ENCODE measurements around the gene PAQR6. TPM values are rescaled to one million over a fixed set of nuclear protein-coding genes. Genes with fewer than 3 reads are reported as not detected.

PAQR6 gene
- total RNA-seq, 1 donor from 2014 or later = 5.0 TPM

DNA sequence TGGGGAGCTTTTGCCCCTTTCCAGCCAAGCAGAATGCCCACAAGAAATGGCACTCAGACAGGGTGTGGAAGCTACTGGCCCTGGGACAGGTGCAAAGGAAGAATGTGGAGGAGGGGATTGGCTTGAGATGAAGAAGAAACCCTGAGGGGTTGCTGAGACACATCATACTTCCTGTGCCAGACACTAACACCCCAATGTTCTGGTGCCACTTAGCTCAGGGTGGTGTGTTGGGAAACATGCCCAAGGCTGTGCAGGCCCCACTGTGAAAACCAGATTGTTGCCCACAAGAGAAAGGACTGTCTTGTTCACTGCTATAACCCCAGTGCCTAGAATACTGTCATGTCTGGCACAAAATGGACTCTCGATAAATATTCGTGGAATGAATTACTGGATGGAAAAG is 9.9 kb upstream of the PAQR6 start:
- Mint-ChIP-seq H3K9me3 (no peaks in the 10 kb centered on the region), H3K27me3 (ENCODE audit: insufficient read depth) (no peaks in the 10 kb centered on the region), H3K27ac (no peak overlapping the region), H3K4me1 (ENCODE audit: low read depth) (peaks cover 16% of the 10 kb centered on the region), H3K36me3 (ENCODE audit: low read depth) (peaks cover 58% of the 10 kb centered on the region), H3K4me3 (no peak overlapping the region)
- DNase-seq (ENCODE audit: low spot score) = no peak
- intact Hi-C loops (cut with micrococcal nuclease) = no loop called here

DNA sequence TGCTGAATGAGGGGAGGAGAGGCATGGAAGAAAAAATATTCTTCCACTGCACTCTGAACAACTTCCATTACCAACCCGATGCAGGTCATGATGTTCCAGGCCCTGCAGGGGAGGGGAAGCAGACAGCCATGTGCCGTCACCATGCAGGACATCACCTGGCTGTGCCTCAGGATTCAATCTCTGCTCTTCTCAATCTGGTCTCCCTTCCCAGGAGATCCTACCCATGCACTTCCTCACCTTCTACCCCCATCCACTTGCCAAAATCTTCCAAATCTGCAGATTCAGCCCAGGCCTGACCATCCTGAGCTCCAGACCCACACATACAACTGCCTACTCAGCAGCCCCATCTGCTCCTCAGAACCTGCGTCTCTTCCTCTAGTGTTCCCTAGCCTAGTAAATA is 5.8 kb upstream of the PAQR6 start:
- DNase-seq (ENCODE audit: low spot score) = no peak
- peaks cover 49% of the 10 kb centered on the region for H3K36me3 Mint-ChIP-seq (ENCODE audit: low read depth)
- no peaks in the 10 kb centered on the region for H3K27me3 Mint-ChIP-seq (ENCODE audit: insufficient read depth)
- no peak overlapping the region for H3K27ac Mint-ChIP-seq
- H3K9me3 Mint-ChIP-seq = no peaks in the 10 kb centered on the region
- H3K4me1 Mint-ChIP-seq (ENCODE audit: low read depth) = peaks cover 24% of the 10 kb centered on the region
- intact Hi-C loops (cut with micrococcal nuclease) = no loop called here
- H3K4me3 Mint-ChIP-seq = no peak overlapping the region

DNA sequence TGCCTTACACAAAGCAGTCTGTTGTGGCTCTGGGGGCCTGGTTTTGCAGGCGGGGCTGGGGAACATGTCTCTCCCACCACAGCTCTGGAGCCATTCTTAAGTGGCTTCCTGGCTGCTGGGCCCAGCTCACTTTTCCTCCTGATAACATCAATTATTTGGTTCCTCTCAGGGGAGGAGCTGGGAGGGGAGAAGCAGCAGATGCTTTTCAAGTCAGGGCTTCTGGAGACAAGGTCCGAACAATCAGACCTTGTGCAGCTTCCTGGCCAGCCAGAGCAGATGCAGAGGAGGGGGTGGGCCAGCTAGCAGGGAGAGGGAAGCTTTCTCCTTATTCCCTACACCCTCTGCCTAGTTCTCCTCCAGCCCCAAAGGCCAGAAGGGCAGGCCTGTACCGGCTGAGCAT is 3.7 kb upstream of the PAQR6 start:
- no peak overlapping the region for H3K4me3 Mint-ChIP-seq
- no peak overlapping the region for H3K27ac Mint-ChIP-seq
- DNase-seq (ENCODE audit: low spot score) = no peak
- H3K36me3 Mint-ChIP-seq (ENCODE audit: low read depth) = peaks cover 37% of the 10 kb centered on the region
- peaks cover 11% of the 10 kb centered on the region for H3K4me1 Mint-ChIP-seq (ENCODE audit: low read depth)
- H3K9me3 Mint-ChIP-seq = no peaks in the 10 kb centered on the region
- no peaks in the 10 kb centered on the region for H3K27me3 Mint-ChIP-seq (ENCODE audit: insufficient read depth)
- intact Hi-C loops (cut with micrococcal nuclease) = no loop called here

DNA sequence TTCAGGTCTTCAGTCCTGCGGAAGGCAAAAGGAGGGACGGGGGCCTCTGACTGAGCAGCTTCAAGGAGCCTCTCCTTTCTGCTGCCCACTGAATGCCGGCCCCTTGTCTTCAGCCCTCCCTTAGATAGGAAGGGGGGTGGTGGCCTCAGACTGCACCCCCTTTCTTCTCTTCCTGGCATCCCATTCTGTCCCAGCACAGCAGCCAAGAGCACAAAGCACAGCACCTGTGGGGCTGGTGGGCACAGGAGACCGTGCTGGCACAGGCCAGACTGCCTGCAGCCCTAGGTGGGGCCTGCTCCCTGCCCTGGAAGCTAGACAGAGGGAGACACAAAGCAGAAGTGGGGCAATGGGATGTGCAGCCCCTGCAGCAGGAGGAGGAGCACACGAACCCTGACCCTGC is 1.7 kb upstream of the PAQR6 start:
- intact Hi-C loops (cut with micrococcal nuclease) = no loop called here
- Mint-ChIP-seq H3K27ac (no peak overlapping the region), H3K9me3 (no peaks in the 10 kb centered on the region), H3K4me3 (no peak overlapping the region), H3K4me1 (ENCODE audit: low read depth) (peaks cover 20% of the 10 kb centered on the region), H3K36me3 (ENCODE audit: low read depth) (peaks cover 31% of the 10 kb centered on the region), H3K27me3 (ENCODE audit: insufficient read depth) (no peaks in the 10 kb centered on the region)
- no peak for DNase-seq (ENCODE audit: low spot score)

DNA sequence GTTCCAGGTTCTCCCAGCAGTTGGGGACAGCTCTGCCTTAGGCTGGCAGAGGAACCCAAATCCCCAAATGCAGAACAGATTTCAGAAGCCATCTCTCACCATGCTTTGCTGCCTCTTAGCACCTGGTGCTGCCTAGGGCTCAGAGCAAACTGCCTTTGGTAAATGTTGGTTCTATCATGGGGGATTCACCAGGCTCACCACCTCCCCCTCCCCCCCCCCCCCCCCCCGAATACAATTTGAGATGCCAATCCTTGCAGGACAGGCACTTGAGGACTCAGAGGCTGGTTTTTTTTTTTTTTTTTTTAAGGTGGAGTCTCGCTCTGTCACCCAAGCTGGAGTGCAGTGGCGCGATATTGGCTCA is 447 bp upstream of the PAQR6 start:
- Mint-ChIP-seq H3K27me3 (ENCODE audit: insufficient read depth) (no peaks in the 10 kb centered on the region), H3K9me3 (no peaks in the 10 kb centered on the region)
- intact Hi-C loops (cut with micrococcal nuclease) = no loop called here

DNA sequence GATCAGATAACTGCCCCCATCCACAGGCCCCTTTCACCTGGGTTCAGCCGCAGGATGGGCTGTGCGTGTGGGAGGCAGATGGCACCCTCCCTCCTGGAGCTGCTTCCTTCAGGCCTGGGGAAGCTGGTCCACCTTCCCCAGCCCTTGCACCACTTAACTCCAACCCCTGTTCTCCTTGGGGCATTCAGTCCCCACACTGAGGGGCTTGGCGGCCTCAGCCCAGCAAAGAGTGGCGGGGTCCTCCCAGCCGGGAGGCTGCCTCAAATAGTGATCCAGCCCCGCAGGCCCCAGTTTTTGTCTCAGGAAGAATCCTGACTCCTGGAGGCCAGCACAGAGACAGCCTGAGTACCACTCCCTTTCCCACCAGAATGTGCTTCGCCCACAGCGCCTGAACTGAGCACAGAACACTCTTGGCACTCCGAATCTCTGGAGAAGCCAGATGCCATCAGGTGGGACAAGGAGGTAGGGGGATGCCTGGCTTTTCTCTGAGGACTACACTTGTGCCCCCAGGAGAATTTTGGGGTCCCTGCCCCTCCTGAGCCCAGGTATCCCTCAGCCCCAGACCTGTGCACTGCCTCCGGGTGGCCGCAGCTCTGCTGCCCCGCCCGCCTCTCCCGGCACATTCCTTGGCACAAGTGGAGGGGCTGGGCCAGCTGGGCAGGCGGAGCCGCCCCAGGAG is 936 bp downstream of the PAQR6 start:
- peaks cover 16% of the 10 kb centered on the region for H3K36me3 Mint-ChIP-seq (ENCODE audit: low read depth)
- H3K27me3 Mint-ChIP-seq (ENCODE audit: insufficient read depth) = no peaks in the 10 kb centered on the region
- H3K9me3 Mint-ChIP-seq = no peaks in the 10 kb centered on the region
- no peak overlapping the region for H3K27ac Mint-ChIP-seq
- H3K4me3 Mint-ChIP-seq = no peak overlapping the region
- peaks cover 9% of the 10 kb centered on the region for H3K4me1 Mint-ChIP-seq (ENCODE audit: low read depth)
- intact Hi-C loops (cut with micrococcal nuclease) = no loop called here
- DNase-seq (ENCODE audit: low spot score) = no peak

More for the DNA sequence above, 447 bp upstream of the PAQR6 start:
- DNase-seq (ENCODE audit: low spot score) = no peak
- no peak overlapping the region for H3K4me3 Mint-ChIP-seq
- peaks cover 20% of the 10 kb centered on the region for H3K4me1 Mint-ChIP-seq (ENCODE audit: low read depth)
- peak overlapping the region; percentile 44 for H3K27ac Mint-ChIP-seq
- peaks cover 27% of the 10 kb centered on the region for H3K36me3 Mint-ChIP-seq (ENCODE audit: low read depth)

DNA sequence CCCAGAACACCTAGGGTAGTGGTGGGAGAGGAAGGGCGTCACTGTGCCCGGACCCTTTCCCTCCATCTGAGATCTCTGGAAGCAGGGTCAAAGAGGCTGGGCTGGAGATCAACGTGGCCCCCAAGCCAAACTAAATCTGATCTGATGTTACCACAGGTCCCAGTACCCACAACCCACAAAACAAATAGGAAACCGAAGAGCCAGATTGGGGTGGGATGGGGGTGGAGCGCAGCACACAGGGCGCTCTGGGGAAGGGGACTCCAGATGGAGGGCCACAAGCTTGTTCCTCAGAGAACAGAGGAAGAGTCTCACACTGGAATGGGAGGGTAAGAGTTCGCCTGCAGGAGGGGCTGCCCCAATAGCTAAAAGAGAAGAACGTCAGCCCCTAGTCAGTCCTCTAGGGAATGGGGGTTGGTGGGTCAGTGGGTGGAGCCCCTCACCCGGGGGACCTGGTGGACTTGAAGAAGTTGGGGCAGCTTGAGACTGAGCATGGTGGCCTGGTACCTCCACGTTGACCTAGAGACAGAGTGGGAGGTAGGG is 1.5 kb downstream of the PAQR6 start:
- H3K4me1 Mint-ChIP-seq (ENCODE audit: low read depth) = peaks cover 9% of the 10 kb centered on the region
- peak overlapping the region; percentile 29 for H3K27ac Mint-ChIP-seq
- no peak overlapping the region for H3K4me3 Mint-ChIP-seq
- intact Hi-C loops (cut with micrococcal nuclease) = no loop called here
- H3K36me3 Mint-ChIP-seq (ENCODE audit: low read depth) = peaks cover 15% of the 10 kb centered on the region
- no peak for DNase-seq (ENCODE audit: low spot score)
- H3K9me3 Mint-ChIP-seq = no peaks in the 10 kb centered on the region
- H3K27me3 Mint-ChIP-seq (ENCODE audit: insufficient read depth) = no peaks in the 10 kb centered on the region

DNA sequence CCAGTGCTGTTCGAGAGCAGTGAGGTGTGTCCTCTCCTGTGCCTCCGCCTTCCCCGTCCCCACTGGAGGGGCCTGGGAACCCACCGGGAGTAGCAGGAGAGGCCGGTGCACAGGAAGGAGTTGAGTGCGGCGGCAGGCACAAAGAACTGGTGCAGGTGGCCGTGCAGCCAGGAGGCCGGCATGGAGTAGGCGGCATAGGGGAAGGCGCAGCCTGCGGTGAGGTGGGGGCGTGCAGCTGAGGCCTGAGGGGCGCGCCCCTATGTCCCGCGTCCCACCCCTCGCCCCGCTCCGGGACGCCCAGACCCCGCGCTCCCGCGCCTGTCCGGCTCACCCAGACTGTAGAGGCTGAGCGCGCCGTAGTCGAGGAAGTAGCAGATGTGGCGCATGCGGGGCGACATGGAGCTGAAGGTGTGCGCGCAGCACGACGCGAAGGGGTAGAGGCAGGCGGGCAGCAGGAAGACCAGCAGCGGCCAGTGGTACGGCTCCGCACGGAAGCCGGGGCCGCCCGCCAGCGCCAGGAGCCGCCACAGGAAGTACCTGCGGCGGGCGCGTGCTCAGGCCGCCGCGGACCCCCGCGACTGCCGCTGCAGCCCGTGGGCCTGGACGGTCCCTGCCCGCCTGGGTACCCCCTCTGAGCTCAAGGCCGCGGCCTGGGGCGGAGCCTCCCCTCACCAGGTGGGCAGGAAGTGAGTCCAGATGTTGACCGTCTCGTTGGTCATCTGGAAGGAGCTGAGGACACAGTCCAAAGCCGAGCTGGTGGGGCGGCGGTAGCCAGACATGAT is 2.2 kb downstream of the PAQR6 start:
- intact Hi-C loops (cut with micrococcal nuclease) = no loop called here
- Mint-ChIP-seq H3K4me3 (peak overlapping the region; percentile 75), H3K27me3 (ENCODE audit: insufficient read depth) (no peaks in the 10 kb centered on the region)

DNA sequence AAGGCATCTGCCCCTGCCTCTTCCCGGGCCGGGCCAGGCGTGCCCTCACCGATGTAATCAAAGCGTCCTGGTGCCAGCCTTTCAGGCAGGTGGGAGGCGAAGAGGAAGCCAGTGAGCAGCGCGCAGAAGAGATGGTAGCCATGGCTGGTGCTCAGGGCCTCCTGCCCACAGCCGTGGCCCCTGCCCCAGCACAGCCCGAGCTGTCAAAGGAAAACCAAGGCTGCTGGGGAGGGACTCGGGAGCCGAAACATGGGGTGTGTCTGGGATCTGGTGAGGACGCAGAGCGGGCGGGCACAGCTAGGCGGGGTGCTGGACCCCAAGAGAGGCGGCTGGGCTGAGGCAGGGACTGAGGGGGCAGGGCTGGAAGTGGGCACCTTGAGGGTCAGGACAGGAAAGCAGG is 3.1 kb downstream of the PAQR6 start:
- no peak for DNase-seq (ENCODE audit: low spot score)
- H3K9me3 Mint-ChIP-seq = no peaks in the 10 kb centered on the region

More for the DNA sequence above, 2.2 kb downstream of the PAQR6 start:
- Mint-ChIP-seq H3K36me3 (ENCODE audit: low read depth) (peaks cover 14% of the 10 kb centered on the region), H3K4me1 (ENCODE audit: low read depth) (peaks cover 9% of the 10 kb centered on the region), H3K9me3 (no peaks in the 10 kb centered on the region), H3K27ac (peak overlapping the region; percentile 82)
- peak; percentile 20 for DNase-seq (ENCODE audit: low spot score)

DNA sequence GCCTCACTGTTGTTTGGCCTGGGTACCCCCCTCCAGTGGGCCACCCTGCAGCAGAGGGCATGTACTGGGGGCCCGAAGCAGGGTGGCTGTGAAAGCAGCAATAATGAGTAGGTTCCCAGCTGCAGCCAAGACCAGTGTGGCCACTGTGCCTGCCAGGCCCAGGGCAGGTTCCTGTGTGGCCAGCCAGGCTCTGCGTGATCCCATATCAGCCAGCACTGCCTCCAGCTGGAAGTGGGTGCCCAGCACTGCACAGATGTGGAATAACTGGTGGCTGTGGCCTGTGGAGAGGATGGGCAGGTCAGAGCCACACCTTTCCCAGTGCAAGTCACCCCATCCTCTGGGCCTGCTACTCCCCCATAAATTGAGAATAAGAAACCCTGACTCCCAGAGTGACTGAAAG is 3.7 kb downstream of the PAQR6 start:
- peaks cover 9% of the 10 kb centered on the region for H3K4me1 Mint-ChIP-seq (ENCODE audit: low read depth)
- DNase-seq (ENCODE audit: low spot score) = no peak
- H3K4me3 Mint-ChIP-seq = no peak overlapping the region
- H3K27me3 Mint-ChIP-seq (ENCODE audit: insufficient read depth) = no peaks in the 10 kb centered on the region
- peaks cover 14% of the 10 kb centered on the region for H3K36me3 Mint-ChIP-seq (ENCODE audit: low read depth)
- no peaks in the 10 kb centered on the region for H3K9me3 Mint-ChIP-seq
- intact Hi-C loops (cut with micrococcal nuclease) = no loop called here
- no peak overlapping the region for H3K27ac Mint-ChIP-seq

More for the DNA sequence above, 3.1 kb downstream of the PAQR6 start:
- intact Hi-C loops (cut with micrococcal nuclease) = no loop called here
- Mint-ChIP-seq H3K27ac (peak overlapping the region; percentile 82), H3K4me1 (ENCODE audit: low read depth) (peaks cover 9% of the 10 kb centered on the region), H3K4me3 (peak overlapping the region; percentile 75), H3K27me3 (ENCODE audit: insufficient read depth) (no peaks in the 10 kb centered on the region), H3K36me3 (ENCODE audit: low read depth) (peaks cover 13% of the 10 kb centered on the region)

DNA sequence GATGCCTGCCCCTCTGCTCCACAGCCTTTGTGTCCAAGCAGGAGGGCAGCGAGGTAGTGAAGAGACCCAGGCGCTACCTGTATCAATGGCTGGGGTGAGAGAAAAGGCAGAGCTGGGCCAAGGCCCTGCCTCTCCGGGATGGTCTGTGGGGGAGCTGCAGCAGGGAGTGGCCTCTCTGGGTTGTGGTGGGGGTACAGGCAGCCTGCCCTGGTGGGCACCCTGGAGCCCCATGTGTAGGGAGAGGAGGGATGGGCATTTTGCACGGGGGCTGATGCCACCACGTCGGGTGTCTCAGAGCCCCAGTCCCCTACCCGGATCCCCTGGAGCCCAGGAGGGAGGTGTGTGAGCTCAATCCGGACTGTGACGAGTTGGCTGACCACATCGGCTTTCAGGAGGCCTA is 5.1 kb downstream of the PAQR6 start:
- DNase-seq (ENCODE audit: low spot score) = no peak
- Mint-ChIP-seq H3K27me3 (ENCODE audit: insufficient read depth) (no peaks in the 10 kb centered on the region), H3K9me3 (no peaks in the 10 kb centered on the region), H3K27ac (no peak overlapping the region), H3K4me1 (ENCODE audit: low read depth) (peaks cover 9% of the 10 kb centered on the region), H3K36me3 (ENCODE audit: low read depth) (peaks cover 21% of the 10 kb centered on the region), H3K4me3 (no peak overlapping the region)
- intact Hi-C loops (cut with micrococcal nuclease) = no loop called here

DNA sequence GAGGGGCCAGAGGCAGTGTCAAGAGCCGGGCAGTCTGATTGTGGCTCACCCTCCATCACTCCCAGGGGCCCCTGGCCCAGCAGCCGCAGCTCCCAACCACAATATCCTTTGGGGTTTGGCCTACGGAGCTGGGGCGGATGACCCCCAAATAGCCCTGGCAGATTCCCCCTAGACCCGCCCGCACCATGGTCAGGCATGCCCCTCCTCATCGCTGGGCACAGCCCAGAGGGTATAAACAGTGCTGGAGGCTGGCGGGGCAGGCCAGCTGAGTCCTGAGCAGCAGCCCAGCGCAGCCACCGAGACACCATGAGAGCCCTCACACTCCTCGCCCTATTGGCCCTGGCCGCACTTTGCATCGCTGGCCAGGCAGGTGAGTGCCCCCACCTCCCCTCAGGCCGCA is 5.9 kb downstream of the PAQR6 start, which contains the start of gene BGLAP:
TSS of gene BGLAP (plus strand) at position 259 of the 400 bp plus-strand sequence. CDS start at position 307, 48 bp downstream.
- DNase-seq (ENCODE audit: low spot score) = no peak
- peaks cover 20% of the 10 kb centered on the region for H3K36me3 Mint-ChIP-seq (ENCODE audit: low read depth)
- H3K4me1 Mint-ChIP-seq (ENCODE audit: low read depth) = peaks cover 9% of the 10 kb centered on the region
- no peak within 1 kb of the TSS for H3K27ac Mint-ChIP-seq
- H3K9me3 Mint-ChIP-seq = no peaks in the 10 kb centered on the region
- H3K27me3 Mint-ChIP-seq (ENCODE audit: insufficient read depth) = no peaks in the 10 kb centered on the region
- no peak within 1 kb of the TSS for H3K4me3 Mint-ChIP-seq
- intact Hi-C loops (cut with micrococcal nuclease) = no loop called here

DNA sequence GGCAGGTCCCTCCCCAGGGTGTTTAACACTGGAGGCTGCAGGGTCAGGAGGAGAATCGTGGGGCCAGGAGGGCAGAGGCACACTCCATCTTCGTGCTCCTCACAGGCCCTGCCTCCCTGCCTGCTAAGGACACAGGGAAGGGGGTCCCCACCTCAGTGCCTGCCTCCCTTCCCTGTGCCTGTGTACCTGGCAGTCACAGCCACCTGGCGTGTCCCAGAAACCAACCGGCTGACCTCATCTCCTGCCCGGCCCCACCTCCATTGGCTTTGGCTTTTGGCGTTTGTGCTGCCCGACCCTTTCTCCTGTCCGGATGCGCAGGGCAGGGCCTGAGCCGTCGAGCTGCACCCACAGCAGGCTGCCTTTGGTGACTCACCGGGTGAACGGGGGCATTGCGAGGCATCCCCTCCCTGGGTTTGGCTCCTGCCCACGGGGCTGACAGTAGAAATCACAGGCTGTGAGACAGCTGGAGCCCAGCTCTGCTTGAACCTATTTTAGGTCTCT is 6.5 kb downstream of the PAQR6 start:
- Mint-ChIP-seq H3K4me3 (no peak overlapping the region), H3K27ac (no peak overlapping the region), H3K4me1 (ENCODE audit: low read depth) (peaks cover 9% of the 10 kb centered on the region), H3K36me3 (ENCODE audit: low read depth) (peaks cover 25% of the 10 kb centered on the region), H3K9me3 (no peaks in the 10 kb centered on the region), H3K27me3 (ENCODE audit: insufficient read depth) (no peaks in the 10 kb centered on the region)
- intact Hi-C loops (cut with micrococcal nuclease) = no loop called here
- no peak for DNase-seq (ENCODE audit: low spot score)

Measured in activated T-helper 1 cell treated with anti-CD3 and anti-CD28 coated beads, Interleukin-12 subunit alpha, Interleukin-12 subunit beta, Interleukin-2, Interleukin-4 antibody, amounts not matched to agents 30 ng/mL and 10 ng/mL and 1 ng/mL, durations not matched to agents 14 hours and 24 hours and 36 hours (primary cell).